ENCODE results near the gene PTPRD.

GRCh38 chr9:8622222-8622802, 1990.5 kb downstream of the PTPRD start:
- TF ChIP-seq CTCF (IDR thresholded peaks at IDR 0.05) (no peak), EZH2 (IDR thresholded peaks at IDR 0.05; ENCODE audit: borderline replicate concordance, insufficient read depth, low read depth, low read length, poor library complexity, severe bottlenecking) (no peak)

All from B cell (primary cell).